Peyer's patch (tissue), 4 donors: ENCODE data around the gene HOXA4.
A peak's percentile ranks its signal among the peaks of the same experiment; 100 is the strongest.

Experiments used
- POLR2A ChIP-seq, 2 donors: fragments of 450-650 bp; IDR thresholded peaks; one replicate each; pipeline ENCODE4 v1.5.1; 2017; ENCODE audit warnings: antibody characterized with exemption in 2 of 2, mild to moderate bottlenecking in 2 of 2, moderate library complexity in 2 of 2
- TF ChIP-seq, protein P1 (sequence below), 6 experiments: fragments of 450-650 bp in 4 of 6; fragments of 200-600 bp in 2 of 6; sonication (generic) in 1 of 6; IDR thresholded peaks; one replicate each; pipeline ENCODE4 v1.5.1; 2017 to 2019; ENCODE audit warnings: antibody characterized with exemption in 6 of 6, mild to moderate bottlenecking in 3 of 6, moderate library complexity in 1 of 6

GRCh38 chr7:27129729-27130539 is 623 bp downstream of the HOXA4 start:
- TF ChIP-seq, protein P1, sequence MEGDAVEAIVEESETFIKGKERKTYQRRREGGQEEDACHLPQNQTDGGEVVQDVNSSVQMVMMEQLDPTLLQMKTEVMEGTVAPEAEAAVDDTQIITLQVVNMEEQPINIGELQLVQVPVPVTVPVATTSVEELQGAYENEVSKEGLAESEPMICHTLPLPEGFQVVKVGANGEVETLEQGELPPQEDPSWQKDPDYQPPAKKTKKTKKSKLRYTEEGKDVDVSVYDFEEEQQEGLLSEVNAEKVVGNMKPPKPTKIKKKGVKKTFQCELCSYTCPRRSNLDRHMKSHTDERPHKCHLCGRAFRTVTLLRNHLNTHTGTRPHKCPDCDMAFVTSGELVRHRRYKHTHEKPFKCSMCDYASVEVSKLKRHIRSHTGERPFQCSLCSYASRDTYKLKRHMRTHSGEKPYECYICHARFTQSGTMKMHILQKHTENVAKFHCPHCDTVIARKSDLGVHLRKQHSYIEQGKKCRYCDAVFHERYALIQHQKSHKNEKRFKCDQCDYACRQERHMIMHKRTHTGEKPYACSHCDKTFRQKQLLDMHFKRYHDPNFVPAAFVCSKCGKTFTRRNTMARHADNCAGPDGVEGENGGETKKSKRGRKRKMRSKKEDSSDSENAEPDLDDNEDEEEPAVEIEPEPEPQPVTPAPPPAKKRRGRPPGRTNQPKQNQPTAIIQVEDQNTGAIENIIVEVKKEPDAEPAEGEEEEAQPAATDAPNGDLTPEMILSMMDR (IDR thresholded peaks at IDR 0.05) = peak in 2 of 6 experiments; percentile 26 to 28
- peak; percentile 42 to 58 for TF ChIP-seq POLR2A (IDR thresholded peaks at IDR 0.05)
